Ectodermal cell (in vitro differentiated cells): Measurements from ENCODE around the gene KDM2A.

ENCODE experiments used
- H3K27ac ChIP-seq: 2 replicates; pipeline ENCODE4 v1.7.0; 2013; ENCODE audit warnings: mild to moderate bottlenecking, low read depth, low read length; ENCODE audit not compliant: insufficient read depth, poor library complexity, severe bottlenecking
- H3K27me3 ChIP-seq: 2 replicates; pipeline ENCODE4 v1.7.0; 2013; ENCODE audit warnings: mild to moderate bottlenecking, low read length; ENCODE audit not compliant: insufficient read depth, control insufficient read depth, poor library complexity, severe bottlenecking
- H3K36me3 ChIP-seq: one replicate; pipeline ENCODE4 v1.7.0; 2013; ENCODE audit warnings: low read length; ENCODE audit not compliant: control insufficient read depth, insufficient read depth
- H3K4me1 ChIP-seq: one replicate; pipeline ENCODE4 v1.7.0; 2013; ENCODE audit warnings: low read length; ENCODE audit not compliant: control insufficient read depth, insufficient read depth
- H3K4me3 ChIP-seq: 2 replicates; pipeline ENCODE4 v1.7.0; 2013; ENCODE audit warnings: low read depth, low read length, control low read depth; ENCODE audit not compliant: insufficient read depth
- H3K9me3 ChIP-seq: 2 replicates; pipeline ENCODE4 v1.7.0; 2013; ENCODE audit warnings: mild to moderate bottlenecking, low read length, moderate library complexity; ENCODE audit not compliant: control insufficient read depth
- WGBS, 2 experiments: methylation state at CpG; one replicate each; pipeline ENCODE4 v1.1.7; 2013; ENCODE audit warnings: missing lambda C conversion rate in 2 of 2; 5-methylcytosine and 5-hydroxymethylcytosine counted together

Gene KDM2A

GRCh38 chr11:67090717-67091116, 28.3 kb upstream of the KDM2A start:
- H3K27ac ChIP-seq, result no peak overlapping the region
- H3K4me3 ChIP-seq, result no peak overlapping the region
- 92 to 96% methylated on average over 8 of the region's 8 CpGs for WGBS, 2 experiments

GRCh38 chr11:67095214-67095507, 23.9 kb upstream of the KDM2A start:
- Histone ChIP-seq H3K4me3 (no peak overlapping the region), H3K9me3 (no peaks in the 10 kb centered on the region), H3K4me1 (no peaks in the 10 kb centered on the region), H3K27me3 (no peaks in the 10 kb centered on the region), H3K27ac (no peak overlapping the region), H3K36me3 (no peaks in the 10 kb centered on the region)
- 89 to 91% methylated on average over 1 of the region's 1 CpG for WGBS, 2 experiments

More at GRCh38 chr11:67090717-67091116, 28.3 kb upstream of the KDM2A start:
- Histone ChIP-seq H3K27me3 (no peaks in the 10 kb centered on the region), H3K9me3 (no peaks in the 10 kb centered on the region), H3K36me3 (no peaks in the 10 kb centered on the region), H3K4me1 (no peaks in the 10 kb centered on the region)

GRCh38 chr11:67098799-67099429, 20.1 kb upstream of the KDM2A start:
- no peak overlapping the region for H3K4me3 ChIP-seq
- no peaks in the 10 kb centered on the region for H3K9me3 ChIP-seq
- H3K27ac ChIP-seq, result no peak overlapping the region
- no peaks in the 10 kb centered on the region for H3K27me3 ChIP-seq
- no peaks in the 10 kb centered on the region for H3K36me3 ChIP-seq
- WGBS, 2 experiments, result 92 to 93% methylated on average over 6 of the region's 6 CpGs
- H3K4me1 ChIP-seq, result no peaks in the 10 kb centered on the region

GRCh38 chr11:67099831-67100324, 19.2 kb upstream of the KDM2A start:
- Histone ChIP-seq H3K4me1 (no peaks in the 10 kb centered on the region), H3K27ac (no peak overlapping the region), H3K4me3 (no peak overlapping the region), H3K36me3 (no peaks in the 10 kb centered on the region), H3K27me3 (no peaks in the 10 kb centered on the region), H3K9me3 (no peaks in the 10 kb centered on the region)
- WGBS, 2 experiments, result 92% methylated on average over 6 of the region's 6 CpGs

- no peaks in the 10 kb centered on the region for H3K4me1 ChIP-seq
- no peaks in the 10 kb centered on the region for H3K9me3 ChIP-seq
- H3K27me3 ChIP-seq, result no peaks in the 10 kb centered on the region
- WGBS, 2 experiments, result 92 to 95% methylated on average over 8 of the region's 8 CpGs
- no peaks in the 10 kb centered on the region for H3K36me3 ChIP-seq
- H3K27ac ChIP-seq, result no peak overlapping the region
- no peak overlapping the region for H3K4me3 ChIP-seq
Observed at GRCh38 chr11:67102664-67103063, 16.4 kb upstream of the KDM2A start.

GRCh38 chr11:67105964-67106363, 13.1 kb upstream of the KDM2A start:
- Histone ChIP-seq H3K27ac (no peak overlapping the region), H3K9me3 (no peaks in the 10 kb centered on the region), H3K4me1 (no peaks in the 10 kb centered on the region), H3K36me3 (no peaks in the 10 kb centered on the region), H3K4me3 (no peak overlapping the region), H3K27me3 (no peaks in the 10 kb centered on the region)
- 94 to 95% methylated on average over 2 of the region's 2 CpGs for WGBS, 2 experiments

- 91 to 97% methylated on average over 1 of the region's 1 CpG for WGBS, 2 experiments
- no peak overlapping the region for H3K27ac ChIP-seq
- H3K27me3 ChIP-seq, result no peaks in the 10 kb centered on the region
- no peaks in the 10 kb centered on the region for H3K36me3 ChIP-seq
- H3K4me3 ChIP-seq, result no peak overlapping the region
- H3K4me1 ChIP-seq, result no peaks in the 10 kb centered on the region
- no peaks in the 10 kb centered on the region for H3K9me3 ChIP-seq
Observed at GRCh38 chr11:67111261-67111660, 7.8 kb upstream of the KDM2A start.

- Histone ChIP-seq H3K9me3 (no peaks in the 10 kb centered on the region), H3K27me3 (peaks cover 8% of the 10 kb centered on the region), H3K4me1 (no peaks in the 10 kb centered on the region), H3K4me3 (no peak overlapping the region), H3K36me3 (no peaks in the 10 kb centered on the region), H3K27ac (no peak overlapping the region)
- WGBS, 2 experiments, result 87 to 90% methylated on average over 5 of the region's 5 CpGs
Observed at GRCh38 chr11:67113231-67113721, 5.8 kb upstream of the KDM2A start.

- Histone ChIP-seq H3K4me1 (no peaks in the 10 kb centered on the region), H3K4me3 (no peak overlapping the region), H3K9me3 (no peaks in the 10 kb centered on the region), H3K27ac (no peak overlapping the region), H3K27me3 (peaks cover 8% of the 10 kb centered on the region), H3K36me3 (no peaks in the 10 kb centered on the region)
- 83 to 87% methylated on average over 10 of the region's 10 CpGs for whole genome bisulfite sequencing, 2 experiments
Observed at GRCh38 chr11:67114275-67114896, 4.7 kb upstream of the KDM2A start.

GRCh38 chr11:67116758-67117105, 2.3 kb upstream of the KDM2A start:
- no peak overlapping the region for H3K4me3 ChIP-seq
- no peak overlapping the region for H3K27ac ChIP-seq
- no peaks in the 10 kb centered on the region for H3K4me1 ChIP-seq
- H3K9me3 ChIP-seq, result no peaks in the 10 kb centered on the region
- WGBS, 2 experiments, result 85 to 89% methylated on average over 3 of the region's 3 CpGs
- no peaks in the 10 kb centered on the region for H3K36me3 ChIP-seq
- H3K27me3 ChIP-seq, result peaks cover 8% of the 10 kb centered on the region
